22Rv1 (cell line): ENCODE measurements around the gene LOX.

Experiments
- H3K27ac ChIP-seq: fragments of 450-650 bp; 2 replicates; pipeline ENCODE4 v1.5.1; 2017
- ZFX ChIP-seq: fragments of 450-650 bp; IDR thresholded peaks from 2 replicates; pipeline ENCODE4 v1.6.1; 2017; ENCODE audit warnings: antibody characterized with exemption, borderline replicate concordance
- TF ChIP-seq, protein P1 (sequence below): fragments of 450-650 bp; IDR thresholded peaks from 2 replicates; pipeline ENCODE4 v1.5.1; 2017; ENCODE audit warnings: mild to moderate bottlenecking

The LOX gene

GRCh38 chr5:122022966-122023365 is 55.1 kb downstream of the LOX start:
- TF ChIP-seq ZFX = no peak
- TF ChIP-seq, protein P1, sequence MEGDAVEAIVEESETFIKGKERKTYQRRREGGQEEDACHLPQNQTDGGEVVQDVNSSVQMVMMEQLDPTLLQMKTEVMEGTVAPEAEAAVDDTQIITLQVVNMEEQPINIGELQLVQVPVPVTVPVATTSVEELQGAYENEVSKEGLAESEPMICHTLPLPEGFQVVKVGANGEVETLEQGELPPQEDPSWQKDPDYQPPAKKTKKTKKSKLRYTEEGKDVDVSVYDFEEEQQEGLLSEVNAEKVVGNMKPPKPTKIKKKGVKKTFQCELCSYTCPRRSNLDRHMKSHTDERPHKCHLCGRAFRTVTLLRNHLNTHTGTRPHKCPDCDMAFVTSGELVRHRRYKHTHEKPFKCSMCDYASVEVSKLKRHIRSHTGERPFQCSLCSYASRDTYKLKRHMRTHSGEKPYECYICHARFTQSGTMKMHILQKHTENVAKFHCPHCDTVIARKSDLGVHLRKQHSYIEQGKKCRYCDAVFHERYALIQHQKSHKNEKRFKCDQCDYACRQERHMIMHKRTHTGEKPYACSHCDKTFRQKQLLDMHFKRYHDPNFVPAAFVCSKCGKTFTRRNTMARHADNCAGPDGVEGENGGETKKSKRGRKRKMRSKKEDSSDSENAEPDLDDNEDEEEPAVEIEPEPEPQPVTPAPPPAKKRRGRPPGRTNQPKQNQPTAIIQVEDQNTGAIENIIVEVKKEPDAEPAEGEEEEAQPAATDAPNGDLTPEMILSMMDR = no peak
- no peak overlapping the region for H3K27ac ChIP-seq

- no peak for TF ChIP-seq ZFX
- TF ChIP-seq, protein P1 = no peak
- no peak overlapping the region for H3K27ac ChIP-seq
These were observed 58.0 kb downstream of the LOX start for GRCh38 chr5:122019919-122020590.

- H3K27ac ChIP-seq = no peak overlapping the region
- no peak for TF ChIP-seq ZFX
- TF ChIP-seq, protein P1 = no peak
These were observed 62.6 kb downstream of the LOX start for GRCh38 chr5:122015471-122015870.

DNA sequence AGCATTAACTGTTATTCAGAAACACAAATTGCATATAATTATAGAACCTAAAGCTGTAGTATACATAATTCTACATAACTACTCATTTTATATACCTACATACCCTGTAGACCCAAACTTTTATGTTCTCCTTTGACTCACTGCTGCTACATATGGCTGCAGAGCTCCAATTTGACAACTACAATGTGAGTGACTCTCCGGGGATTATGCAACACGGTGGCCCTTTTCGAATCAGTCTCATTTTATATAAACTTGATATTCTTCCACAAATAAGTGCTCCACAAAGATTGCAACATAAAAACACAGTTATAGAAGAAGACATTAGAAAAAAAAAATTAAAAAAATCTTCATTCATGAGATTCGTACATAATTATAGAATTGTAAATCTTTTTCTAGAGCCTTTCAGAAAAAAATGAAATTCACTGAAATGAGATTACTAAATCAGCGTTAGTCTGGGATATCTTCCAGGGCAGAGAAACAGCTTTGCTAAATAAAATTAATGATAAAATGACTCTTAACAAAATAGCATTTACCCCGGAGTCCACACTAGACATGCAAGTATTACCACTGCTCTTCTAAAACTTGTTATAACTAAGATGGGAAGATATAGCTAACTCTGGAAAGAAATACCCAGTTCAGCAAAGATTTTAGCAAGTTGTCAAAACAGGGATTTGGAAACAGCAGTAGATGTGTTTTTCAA is 63.7 kb downstream of the LOX start:
- no peak for TF ChIP-seq ZFX
- TF ChIP-seq, protein P1 = no peak
- no peak overlapping the region for H3K27ac ChIP-seq
